SK-N-SH (cell line): ENCODE results near the gene SOWAHD.

Source experiments
- CTCF ChIP-seq: fragments of 200-600 bp; sonication (generic); IDR thresholded peaks from 2 replicates; pipeline ENCODE4 v1.6.1; 2017; ENCODE audit warnings: antibody characterized with exemption, mild to moderate bottlenecking, moderate library complexity
- EP300 ChIP-seq, 2 experiments: IDR thresholded peaks; 2 replicates each; pipeline versions ENCODE4 v1.4.0 to v1.6.1; 2012; ENCODE audit warnings: borderline replicate concordance in 1 of 2, low read depth in 1 of 2, low read length in 1 of 2
- IRF3 ChIP-seq: fragments of 150-350 bp; IDR thresholded peaks from 2 replicates; pipeline ENCODE4 v1.6.1; 2016; ENCODE audit warnings: mild to moderate bottlenecking, low read depth, low read length
- MAX ChIP-seq: IDR thresholded peaks from 2 replicates; pipeline ENCODE4 v1.4.0; 2012; ENCODE audit warnings: low read depth
- SMC3 ChIP-seq: IDR thresholded peaks from 2 replicates; pipeline ENCODE4 v1.6.1; 2012; ENCODE audit warnings: low read depth, low read length, improper control_type of control experiment
- TEAD4 ChIP-seq: IDR thresholded peaks from 2 replicates; pipeline ENCODE4 v1.4.0; 2012; ENCODE audit warnings: mild to moderate bottlenecking, borderline replicate concordance; ENCODE audit not compliant: insufficient read depth

GRCh38 chrX:119755981-119756533 lies 2.3 kb upstream of the SOWAHD start:
- no peak for TF ChIP-seq EP300 (IDR thresholded peaks at IDR 0.05; ENCODE audit: borderline replicate concordance in 1 of 2, low read depth in 1 of 2, low read length in 1 of 2)
- TF ChIP-seq IRF3 = no peak
- TF ChIP-seq SMC3 = no peak
- no peak for TF ChIP-seq MAX
- TF ChIP-seq CTCF = no peak
- no peak for TF ChIP-seq TEAD4
